ENCODE measurements around the gene S100A13.
"Not testable (repeated sequence)": the region's sequence is repeated elsewhere in the genome, so short reads cannot be mapped to it uniquely, and the experiment has no call there.

The S100A13 gene

GRCh38 chr1:153648000-153648643, 20.8 kb upstream of the S100A13 start:
- DNase-seq (ENCODE audit: low read depth) = no peak

- no peak for DNase-seq (ENCODE audit: low read depth)
Measured at GRCh38 chr1:153647346-153647714, 20.0 kb upstream of the S100A13 start.

GRCh38 chr1:153646672-153647345, 19.5 kb upstream of the S100A13 start:
- DNase-seq (ENCODE audit: low read depth) = no peak

GRCh38 chr1:153643816-153644215, 16.5 kb upstream of the S100A13 start:
- DNase-seq (ENCODE audit: low read depth) = no peak

- DNase-seq (ENCODE audit: low read depth) = no peak
Measured at GRCh38 chr1:153643100-153643499, 15.8 kb upstream of the S100A13 start.

GRCh38 chr1:153642161-153642560, 14.9 kb upstream of the S100A13 start:
- DNase-seq (ENCODE audit: low read depth) = no peak

- DNase-seq (ENCODE audit: low read depth) = no peak
Measured at GRCh38 chr1:153640861-153641260, 13.6 kb upstream of the S100A13 start.

GRCh38 chr1:153640213-153640612, 12.9 kb upstream of the S100A13 start:
- not testable (repeated sequence) for DNase-seq (ENCODE audit: low read depth)

- no peak for DNase-seq (ENCODE audit: low read depth)
Measured at GRCh38 chr1:153639280-153639679, 12.0 kb upstream of the S100A13 start.

GRCh38 chr1:153638261-153638660, 11.0 kb upstream of the S100A13 start:
- no peak for DNase-seq (ENCODE audit: low read depth)

GRCh38 chr1:153636312-153636711, 9.0 kb upstream of the S100A13 start:
- no peak for DNase-seq (ENCODE audit: low read depth)

GRCh38 chr1:153635872-153636271, 8.6 kb upstream of the S100A13 start:
- no peak for DNase-seq (ENCODE audit: low read depth)

- peak; percentile 97 for DNase-seq (ENCODE audit: low read depth)
Measured at GRCh38 chr1:153633754-153634665, 6.7 kb upstream of the S100A13 start, which contains the start of gene CHTOP. Gene CHTOP, plus strand, starts transcription at chr1:153634066. Its CDS starts 2,523 bp downstream, at chr1:153636589.

- DNase-seq (ENCODE audit: low read depth) = no peak
Measured at GRCh38 chr1:153633161-153633753, 6.0 kb upstream of the S100A13 start.

- no peak for DNase-seq (ENCODE audit: low read depth)
Measured at GRCh38 chr1:153631047-153632022, 4.0 kb upstream of the S100A13 start.

- no peak for DNase-seq (ENCODE audit: low read depth)
Measured at GRCh38 chr1:153630384-153630783, 3.1 kb upstream of the S100A13 start.

- DNase-seq (ENCODE audit: low read depth) = no peak
Measured at GRCh38 chr1:153629971-153630370, 2.7 kb upstream of the S100A13 start.

- DNase-seq (ENCODE audit: low read depth) = no peak
Measured at GRCh38 chr1:153629343-153629665, 2.0 kb upstream of the S100A13 start.

GRCh38 chr1:153628638-153629342, 1.5 kb upstream of the S100A13 start:
- no peak for DNase-seq (ENCODE audit: low read depth)

Data from activated T-cell treated with anti-CD3 and anti-CD28 coated beads for 24 hours (primary cell).